GM19351 (cell line): Measurements from ENCODE around the gene KLHL36.
A peak's percentile ranks its signal among the peaks of the same experiment; 100 is the strongest.
"Not testable (repeated sequence)": the region's sequence is repeated elsewhere in the genome, so short reads cannot be mapped to it uniquely, and the experiment has no call there.

Experiments
- ATAC-seq: cut with Tn5 transposase; IDR thresholded peaks from one replicate; pipeline ENCODE4 v1.9.1; 2021; ENCODE audit warnings: mild to moderate bottlenecking, moderate library complexity; ENCODE audit not compliant: unreplicated experiment

KLHL36 gene

DNA sequence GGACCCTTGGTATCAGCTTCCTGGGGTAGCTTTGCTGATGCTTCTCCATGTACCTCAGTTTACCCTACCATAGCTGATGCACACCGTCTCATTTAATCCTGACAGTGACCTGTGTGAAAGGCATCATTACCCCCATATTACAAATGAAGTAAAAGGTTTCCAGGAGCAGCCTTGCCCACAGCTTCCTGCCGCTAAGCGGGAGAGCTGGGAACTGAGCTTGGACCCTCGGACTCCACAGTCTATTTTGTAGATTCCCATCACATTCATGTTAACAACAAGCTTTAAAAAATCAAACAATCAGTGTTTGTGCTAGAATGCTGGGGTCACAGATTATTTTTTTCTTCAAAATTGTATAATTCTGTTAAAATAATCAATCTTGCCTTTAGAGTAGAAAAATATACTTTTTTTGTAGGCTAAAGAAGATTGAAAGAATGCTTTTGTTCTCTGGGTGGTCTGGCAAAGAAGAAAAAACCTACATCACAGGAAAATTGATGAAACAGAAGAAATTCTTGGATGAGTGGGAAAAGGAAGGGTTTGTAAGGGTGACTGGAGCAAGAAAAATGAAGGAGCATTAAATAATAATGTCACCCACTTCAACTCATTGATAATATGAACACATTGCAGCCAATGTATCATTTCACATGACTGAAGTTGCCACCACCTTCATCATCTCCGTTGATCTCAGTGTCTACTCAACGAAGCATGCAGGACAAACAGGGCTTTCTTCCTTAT lies 41.9 kb downstream of the KLHL36 start:
- no peak for ATAC-seq

DNA sequence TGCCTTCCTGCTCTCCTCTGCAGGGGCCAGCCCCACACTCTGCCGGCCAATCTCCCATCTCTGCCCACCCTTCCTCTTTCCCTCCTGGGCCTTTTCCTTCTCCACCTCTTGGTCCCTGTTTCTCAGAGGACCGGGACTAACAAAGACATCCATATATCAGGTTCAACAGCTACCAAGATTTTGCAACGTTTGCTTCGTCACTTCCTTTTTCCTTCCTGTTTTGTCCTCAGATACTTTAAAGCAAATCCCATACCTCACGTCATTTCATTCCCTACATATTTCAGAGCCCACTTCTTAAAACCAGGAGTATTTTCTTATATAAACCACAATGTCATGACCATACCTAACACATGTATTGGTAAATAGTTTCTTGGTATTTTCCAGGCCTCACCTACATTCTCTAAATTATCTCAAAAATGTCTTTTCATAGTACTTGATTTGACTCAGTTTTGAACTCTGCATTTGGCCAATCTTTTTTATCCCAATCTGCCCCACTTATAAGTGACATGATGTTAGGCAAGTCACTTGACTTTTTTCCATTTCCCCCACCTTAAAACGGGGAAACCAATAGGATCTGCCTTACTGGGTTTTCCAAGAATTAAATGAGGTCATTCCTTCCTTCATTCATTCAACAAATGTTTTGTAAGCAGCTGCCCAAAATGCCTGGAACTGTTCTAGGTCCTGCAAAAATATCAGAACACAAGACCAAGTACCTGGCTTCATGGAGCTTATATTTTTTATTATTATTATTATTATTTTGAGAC lies 44.3 kb downstream of the KLHL36 start:
- no peak for ATAC-seq

DNA sequence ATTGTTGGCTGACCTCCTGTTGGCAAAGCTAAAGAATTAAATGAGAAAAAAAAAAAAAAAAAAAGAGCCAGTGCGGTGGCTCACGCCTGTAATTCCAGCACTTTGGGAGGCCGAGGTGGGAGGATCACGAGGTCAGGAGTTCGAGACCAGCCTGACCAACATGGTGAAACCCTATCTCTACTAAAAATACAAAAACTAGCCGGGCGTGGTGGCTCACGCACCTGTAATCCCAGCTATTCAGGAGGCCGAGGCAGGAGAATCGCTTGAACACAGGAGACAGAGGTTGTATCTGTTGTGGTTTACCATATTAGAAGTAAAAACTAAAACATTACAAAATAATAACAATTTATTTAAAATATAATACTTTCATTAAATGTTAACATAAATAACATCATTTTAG lies 45.6 kb downstream of the KLHL36 start:
- not testable (repeated sequence) for ATAC-seq

DNA sequence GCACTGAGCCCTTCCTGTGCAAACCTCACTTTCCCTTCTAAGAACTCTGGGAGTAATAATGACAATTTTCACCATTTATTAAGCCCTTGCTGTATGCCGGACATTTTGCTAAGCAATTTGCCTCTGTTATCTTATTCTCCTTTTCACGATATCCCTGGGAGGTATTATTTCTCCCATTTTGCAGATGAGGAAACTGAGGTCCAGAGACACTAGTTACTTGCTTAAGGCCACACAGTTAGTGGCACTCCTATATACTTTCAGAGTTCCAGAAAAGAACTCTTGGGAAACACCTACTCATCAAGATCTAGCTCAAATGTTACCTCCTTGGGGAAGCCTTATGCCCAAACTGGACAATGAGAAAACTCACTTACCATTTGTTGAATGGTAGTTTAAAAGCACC lies 46.7 kb downstream of the KLHL36 start:
- ATAC-seq, result no peak

DNA sequence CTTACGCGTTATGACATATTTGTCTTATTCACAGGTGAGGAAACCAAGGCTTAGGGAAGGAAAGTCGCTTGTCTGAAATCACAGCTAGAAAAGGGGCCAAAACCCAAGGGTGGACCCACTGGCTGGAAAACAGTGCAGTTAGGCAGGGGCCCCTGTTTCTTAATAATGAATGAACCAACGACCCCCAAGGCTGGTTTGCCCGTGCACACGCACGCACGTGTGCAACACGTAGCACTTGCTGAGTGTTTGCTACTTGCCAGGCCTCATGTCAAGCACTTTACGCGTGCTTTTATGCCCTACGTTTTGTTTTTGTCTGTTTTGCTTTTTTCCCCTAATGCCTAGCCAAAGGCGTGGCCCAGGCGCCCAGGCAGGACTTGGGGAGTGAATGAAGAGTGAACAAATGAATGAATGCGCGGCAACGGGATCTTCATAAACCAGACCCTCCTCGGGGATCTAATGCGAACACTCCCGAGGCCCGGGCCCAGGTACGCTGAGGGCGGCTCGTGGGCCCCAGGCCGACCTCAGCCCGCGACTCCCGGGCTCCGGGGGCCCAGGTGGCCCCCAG lies 50.9 kb downstream of the KLHL36 start:
- ATAC-seq, result no peak

DNA sequence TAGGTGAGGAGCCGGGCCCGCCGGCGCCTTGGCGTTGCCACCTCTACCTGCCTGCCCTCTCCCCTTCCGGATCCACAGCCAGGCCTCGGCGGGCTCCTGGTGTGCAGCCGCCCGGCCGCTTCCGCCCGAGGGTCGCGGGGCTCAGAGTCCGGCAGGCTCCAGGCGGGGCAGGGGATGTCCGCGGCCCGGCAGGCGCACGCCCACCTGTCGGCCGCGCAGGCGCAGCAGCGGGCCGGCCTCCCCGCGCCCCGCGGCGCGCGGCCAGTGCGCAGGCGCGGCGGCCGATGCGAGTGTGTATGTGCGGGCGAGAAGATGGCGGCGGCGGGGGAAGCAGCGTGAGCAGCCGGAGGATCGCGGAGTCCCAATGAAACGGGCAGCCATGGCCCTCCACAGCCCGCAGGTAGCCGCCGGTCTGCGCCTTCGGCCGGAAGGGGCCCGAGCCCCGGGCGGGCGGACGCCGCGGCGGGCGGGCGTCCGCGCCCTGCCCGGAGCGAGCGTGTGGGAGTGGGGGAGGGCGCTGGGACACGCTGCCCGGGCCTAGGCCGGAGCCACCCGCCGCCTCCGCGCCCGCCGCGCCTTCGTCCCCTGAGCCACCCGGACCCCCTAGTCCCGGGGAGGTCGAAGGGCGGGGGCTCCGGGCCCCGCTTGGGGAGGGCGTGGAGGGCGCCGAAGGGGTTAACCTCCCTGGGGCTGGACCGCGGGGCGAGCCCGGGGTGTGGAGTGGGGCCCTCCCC lies 51.6 kb downstream of the KLHL36 start, which contains the start of gene USP10:
TSS of gene USP10 (plus strand) at position 289 of the 734 bp plus-strand sequence. CDS start at position 380, 91 bp downstream.
- ATAC-seq, result peak; percentile 73

DNA sequence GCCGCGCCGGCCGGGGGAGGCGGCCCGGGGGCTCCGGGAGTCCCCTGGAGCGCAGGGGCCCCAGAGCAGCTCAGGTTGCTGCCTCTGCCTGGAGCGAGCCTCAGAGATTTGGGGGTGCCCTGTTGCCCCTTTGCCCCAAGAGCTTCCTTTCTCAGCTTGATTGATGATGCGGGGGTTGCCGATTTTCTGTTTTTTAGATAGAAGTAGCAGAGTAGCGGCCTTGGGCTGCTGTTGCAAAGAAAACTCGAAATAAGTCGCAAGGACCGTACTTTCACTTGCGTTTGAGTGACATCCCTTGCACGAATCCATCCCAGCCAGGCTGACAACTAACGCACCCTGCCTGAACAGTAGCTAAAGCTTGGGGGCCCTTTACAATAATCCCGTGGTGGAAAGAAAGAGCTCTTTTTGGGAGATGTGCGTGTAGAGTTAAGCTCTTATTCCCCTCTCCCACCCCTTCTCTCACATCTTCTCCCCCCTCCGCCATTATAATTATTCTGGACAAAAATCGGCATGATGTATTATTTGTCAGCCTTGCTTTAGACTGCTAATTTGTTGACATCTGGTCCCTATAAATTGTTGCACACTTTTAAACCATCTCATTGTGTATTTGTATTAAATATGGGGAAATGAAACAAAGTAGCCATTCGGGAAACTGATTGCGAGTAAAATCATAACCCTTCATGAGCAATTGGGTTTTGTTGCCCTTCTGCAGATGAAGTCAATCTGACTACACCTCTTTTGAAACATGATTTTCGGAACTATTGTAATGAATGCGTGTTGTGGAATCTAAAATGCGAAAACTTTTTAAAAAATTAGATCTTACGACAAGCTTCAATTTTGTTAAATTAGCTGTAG lies 52.4 kb downstream of the KLHL36 start:
- ATAC-seq, result peak; percentile 42

DNA sequence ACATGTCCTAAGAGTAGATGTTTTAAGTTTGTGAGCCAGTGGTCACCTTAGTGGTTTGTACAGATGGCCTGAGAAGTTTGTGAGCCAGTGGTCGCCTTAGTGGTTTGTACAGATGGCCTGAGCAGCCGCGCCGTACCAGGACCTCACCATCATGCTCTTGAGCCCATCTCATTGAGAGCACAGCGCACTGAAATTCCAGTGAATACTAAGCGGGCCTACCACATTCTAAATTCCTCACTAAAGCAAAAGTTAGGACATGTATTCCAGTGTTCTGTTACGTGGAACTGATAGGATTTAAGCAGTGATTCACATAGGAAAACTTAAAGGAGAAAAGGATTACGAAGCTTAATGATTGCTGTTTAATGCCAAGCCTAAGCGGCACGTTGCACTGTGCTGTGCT lies 55.4 kb downstream of the KLHL36 start:
- no peak for ATAC-seq

DNA sequence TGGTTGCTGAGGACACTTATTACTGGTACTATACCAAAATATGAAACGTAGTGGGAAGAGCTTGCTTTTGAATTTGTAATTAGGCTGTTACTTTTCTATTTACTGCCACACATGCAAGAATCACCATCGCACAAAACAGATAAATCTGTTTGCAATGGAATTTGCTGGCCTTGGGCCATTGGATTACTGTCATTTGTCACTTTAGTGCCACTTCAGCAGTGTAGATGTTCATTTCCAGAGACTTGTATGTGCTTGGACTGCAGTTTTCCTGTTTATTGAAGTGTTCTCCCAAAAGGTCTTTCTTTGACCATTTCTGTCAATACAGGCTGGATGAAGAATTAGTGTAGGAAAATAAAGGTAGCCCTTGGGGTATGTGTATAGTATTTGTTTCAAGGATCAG lies 55.9 kb downstream of the KLHL36 start:
- no peak for ATAC-seq

DNA sequence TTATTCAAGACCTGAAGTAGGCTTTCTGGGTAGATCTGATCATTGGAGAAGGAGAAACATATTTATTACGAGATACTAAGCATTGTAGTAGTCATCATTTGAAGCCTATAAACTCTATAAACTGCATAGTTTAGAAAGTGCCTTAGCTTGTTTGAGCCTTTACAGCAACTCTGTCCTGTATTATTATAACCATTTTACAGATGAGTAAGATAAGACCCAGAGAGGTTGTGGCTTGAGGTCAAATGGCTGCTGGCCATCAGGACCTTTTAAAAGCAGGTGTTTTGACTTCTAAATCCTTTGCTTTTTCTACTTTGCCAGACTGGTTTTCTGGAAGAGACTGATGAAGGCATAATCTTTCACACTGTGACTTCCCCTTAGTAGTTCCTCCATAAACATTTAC lies 58.5 kb downstream of the KLHL36 start:
- no peak for ATAC-seq

DNA sequence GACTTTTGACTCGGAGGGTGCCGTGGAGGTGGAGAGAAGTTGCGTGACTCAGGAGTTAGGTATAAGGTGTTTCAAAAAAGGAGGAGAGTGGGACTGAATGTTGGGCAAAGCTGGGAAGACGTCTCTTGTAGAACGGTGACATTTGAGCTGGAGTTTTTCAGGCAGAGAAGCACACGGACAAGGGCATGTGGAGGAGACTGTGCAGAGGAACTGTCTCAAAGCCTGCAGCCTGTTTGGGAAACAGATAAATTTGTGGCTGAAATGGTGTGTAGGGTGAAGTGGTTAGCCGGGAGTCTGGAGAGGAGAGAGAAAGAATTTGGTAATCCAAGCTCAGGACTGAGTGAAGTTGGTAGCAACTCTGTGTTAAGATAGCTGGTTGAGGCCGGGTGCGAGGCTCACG lies 61.3 kb downstream of the KLHL36 start:
- ATAC-seq, result no peak

DNA sequence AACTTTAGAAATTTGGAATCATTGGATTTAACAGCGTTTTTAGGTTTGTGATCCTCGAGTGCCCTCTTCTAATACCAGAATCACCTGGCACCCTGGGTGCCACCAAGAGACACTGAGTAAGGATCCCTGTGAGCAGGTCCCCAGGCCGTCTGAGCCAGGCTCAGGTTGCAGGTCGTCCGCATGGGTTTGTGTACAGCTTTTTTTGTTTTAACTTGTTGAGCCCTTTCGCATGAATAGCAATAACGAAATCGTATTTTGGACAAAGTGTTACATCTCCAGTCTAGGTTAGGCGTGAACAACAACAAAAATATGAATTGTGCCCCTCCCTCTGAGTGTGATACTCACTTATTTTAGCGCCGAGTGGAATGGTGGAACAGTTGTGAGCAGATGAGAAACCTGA lies 62.4 kb downstream of the KLHL36 start:
- no peak for ATAC-seq
